ENCODE data around the gene TMEM218.
"Not testable (repeated sequence)": the region's sequence is repeated elsewhere in the genome, so short reads cannot be mapped to it uniquely, and the experiment has no call there.

TMEM218 gene

DNA sequence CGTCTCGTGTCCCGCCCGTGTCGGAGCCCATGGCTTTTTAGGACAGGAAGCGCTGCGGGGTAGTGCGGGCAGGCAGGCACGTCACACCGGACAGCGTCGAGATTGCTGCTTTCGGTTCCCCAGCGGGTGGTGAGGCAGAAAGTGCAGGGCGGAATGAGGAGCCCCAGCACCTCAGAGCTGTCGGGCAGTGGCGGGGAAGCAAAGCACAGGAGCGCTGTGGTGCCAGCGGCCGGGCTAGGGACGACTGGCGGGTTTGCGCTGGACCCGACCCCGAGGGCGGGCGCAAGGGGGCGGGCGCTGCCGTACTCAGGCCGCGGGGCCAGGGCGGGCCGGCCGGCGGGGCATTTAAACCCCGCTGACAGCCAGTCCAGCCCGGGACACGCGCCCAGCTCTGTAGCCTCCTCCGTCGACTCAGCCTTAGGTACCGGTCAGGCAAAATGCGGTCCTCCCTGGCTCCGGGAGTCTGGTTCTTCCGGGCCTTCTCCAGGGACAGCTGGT is 48.4 kb downstream of the TMEM218 start, which contains the start of gene SLC37A2:
TSS of gene SLC37A2 (plus strand) at position 375 of the 498 bp plus-strand sequence. CDS start at position 438, 63 bp downstream.
- Histone ChIP-seq H2AFZ (ENCODE audit: low read depth, low read length) (peak within 1 kb of the TSS; percentile 66), H3K4me3 (ENCODE audit: low read length) (peak within 1 kb of the TSS; percentile 46), H3K4me1 (ENCODE audit: insufficient read depth, low read length) (peaks cover 4% of the 10 kb centered on the region), H3K27me3 (ENCODE audit: insufficient read depth, low read length) (peaks cover 26% of the 10 kb centered on the region), H3K36me3 (ENCODE audit: insufficient read depth, low read length) (no peaks in the 10 kb centered on the region), H3K9me3 (ENCODE audit: low read length) (no peaks in the 10 kb centered on the region)

DNA sequence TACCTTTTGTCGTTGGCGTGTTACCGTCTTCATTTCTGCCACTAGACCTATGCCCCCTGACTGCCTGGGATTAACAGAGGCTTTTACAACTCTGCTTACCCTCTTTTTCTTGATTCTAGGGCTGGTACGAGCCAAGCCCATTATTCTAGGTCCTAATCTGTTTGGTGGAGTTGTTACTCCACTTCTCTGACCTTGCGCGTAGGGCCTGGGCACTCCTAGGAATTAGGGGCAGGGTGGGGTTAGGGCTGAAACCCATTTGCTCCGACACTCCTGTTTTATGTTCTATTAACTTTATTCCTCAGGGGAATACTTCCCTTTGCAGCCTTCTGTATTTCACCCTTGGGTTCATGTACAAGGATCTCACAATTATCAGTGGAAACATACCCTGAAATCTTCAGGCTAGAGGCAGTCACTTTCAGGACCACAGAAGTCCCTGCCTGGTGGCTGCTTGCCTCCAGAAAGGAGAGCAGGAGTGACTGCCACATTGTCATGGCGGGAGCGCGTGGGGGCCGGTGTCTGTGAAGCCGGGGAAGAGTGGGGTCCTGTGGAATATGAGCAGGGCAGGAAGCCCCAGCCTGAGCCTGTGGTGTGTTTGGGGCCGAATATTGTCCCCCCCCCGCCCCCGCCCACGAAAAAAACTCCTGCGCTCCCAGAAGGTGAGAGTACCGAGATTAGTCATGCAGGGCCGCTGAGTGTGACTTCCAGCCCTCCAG is 49.1 kb downstream of the TMEM218 start:
- Histone ChIP-seq H3K4me1 (ENCODE audit: insufficient read depth, low read length) (peaks cover 4% of the 10 kb centered on the region), H3K9me3 (ENCODE audit: low read length) (no peaks in the 10 kb centered on the region), H3K27me3 (ENCODE audit: insufficient read depth, low read length) (peaks cover 26% of the 10 kb centered on the region)

GRCh38 chr11:125061281-125061680 is 50.1 kb downstream of the TMEM218 start:
- Histone ChIP-seq H3K9me3 (ENCODE audit: low read length) (no peaks in the 10 kb centered on the region), H3K27me3 (ENCODE audit: insufficient read depth, low read length) (peaks cover 26% of the 10 kb centered on the region), H3K36me3 (ENCODE audit: insufficient read depth, low read length) (no peaks in the 10 kb centered on the region), H3K4me3 (ENCODE audit: low read length) (no peak overlapping the region), H2AFZ (ENCODE audit: low read depth, low read length) (no peak overlapping the region), H3K4me1 (ENCODE audit: insufficient read depth, low read length) (peaks cover 4% of the 10 kb centered on the region)

More for the DNA sequence above, 49.1 kb downstream of the TMEM218 start:
- Histone ChIP-seq H3K36me3 (ENCODE audit: insufficient read depth, low read length) (no peaks in the 10 kb centered on the region), H2AFZ (ENCODE audit: low read depth, low read length) (peak overlapping the region; percentile 66), H3K4me3 (ENCODE audit: low read length) (peak overlapping the region; percentile 46)

DNA sequence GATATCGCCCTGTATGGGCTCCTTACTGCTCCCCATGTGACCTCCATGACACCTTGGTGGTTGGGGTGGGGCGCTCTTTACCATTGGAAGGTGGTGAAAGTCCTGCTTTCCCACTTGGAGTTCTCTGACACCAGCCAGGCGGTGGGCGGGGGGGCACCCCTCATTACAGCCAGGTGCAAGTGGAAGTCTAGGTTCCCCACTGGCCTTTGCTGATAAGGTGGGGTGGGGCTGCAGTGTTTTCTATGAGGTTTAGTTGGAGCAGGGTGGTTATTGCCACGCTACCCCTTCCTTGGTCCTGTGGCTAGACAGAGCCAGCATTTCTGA is 53.8 kb downstream of the TMEM218 start:
- Histone ChIP-seq H3K27me3 (ENCODE audit: insufficient read depth, low read length) (peaks cover 10% of the 10 kb centered on the region), H3K36me3 (ENCODE audit: insufficient read depth, low read length) (no peaks in the 10 kb centered on the region), H3K4me3 (ENCODE audit: low read length) (no peak overlapping the region), H2AFZ (ENCODE audit: low read depth, low read length) (no peak overlapping the region), H3K4me1 (ENCODE audit: insufficient read depth, low read length) (no peaks in the 10 kb centered on the region), H3K9me3 (ENCODE audit: low read length) (no peaks in the 10 kb centered on the region)

- no peaks in the 10 kb centered on the region for H3K36me3 ChIP-seq (ENCODE audit: insufficient read depth, low read length)
- H3K4me3 ChIP-seq (ENCODE audit: low read length), result no peak overlapping the region
- H3K27me3 ChIP-seq (ENCODE audit: insufficient read depth, low read length), result peaks cover 6% of the 10 kb centered on the region
- no peak overlapping the region for H2AFZ ChIP-seq (ENCODE audit: low read depth, low read length)
- no peaks in the 10 kb centered on the region for H3K4me1 ChIP-seq (ENCODE audit: insufficient read depth, low read length)
- no peaks in the 10 kb centered on the region for H3K9me3 ChIP-seq (ENCODE audit: low read length)
Observed at GRCh38 chr11:125056931-125057692, 54.3 kb downstream of the TMEM218 start.

DNA sequence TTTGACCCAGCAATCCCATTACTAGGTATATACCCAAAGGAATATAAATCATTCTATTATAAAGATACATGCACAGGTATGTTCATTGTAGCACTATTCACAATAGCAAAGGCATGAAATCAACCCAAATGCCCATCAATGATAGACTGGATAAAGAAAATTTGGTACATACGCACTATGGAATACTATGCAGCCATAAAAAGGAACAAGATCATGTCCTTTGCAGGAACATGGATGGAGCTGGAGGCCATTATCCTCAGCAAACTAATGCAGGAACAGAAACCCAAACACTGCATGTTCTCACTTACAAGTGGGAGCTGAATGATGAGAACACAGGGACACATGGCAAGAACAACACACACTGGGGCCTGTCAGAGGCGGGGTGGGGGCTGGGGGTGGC is 55.3 kb downstream of the TMEM218 start:
- H2AFZ ChIP-seq (ENCODE audit: low read depth, low read length); H3K4me3 ChIP-seq (ENCODE audit: low read length); H3K9me3 ChIP-seq (ENCODE audit: low read length); H3K4me1 ChIP-seq (ENCODE audit: insufficient read depth, low read length); H3K36me3 ChIP-seq (ENCODE audit: insufficient read depth, low read length); H3K27me3 ChIP-seq (ENCODE audit: insufficient read depth, low read length): not testable (repeated sequence)

- H3K27me3 ChIP-seq (ENCODE audit: insufficient read depth, low read length), result no peaks in the 10 kb centered on the region
- H3K4me3 ChIP-seq (ENCODE audit: low read length), result no peak overlapping the region
- no peaks in the 10 kb centered on the region for H3K4me1 ChIP-seq (ENCODE audit: insufficient read depth, low read length)
- no peaks in the 10 kb centered on the region for H3K36me3 ChIP-seq (ENCODE audit: insufficient read depth, low read length)
- H2AFZ ChIP-seq (ENCODE audit: low read depth, low read length), result no peak overlapping the region
- no peaks in the 10 kb centered on the region for H3K9me3 ChIP-seq (ENCODE audit: low read length)
Observed at GRCh38 chr11:125055107-125055715, 56.2 kb downstream of the TMEM218 start.

- H2AFZ ChIP-seq (ENCODE audit: low read depth, low read length), result no peak overlapping the region
- H3K4me1 ChIP-seq (ENCODE audit: insufficient read depth, low read length), result no peaks in the 10 kb centered on the region
- no peaks in the 10 kb centered on the region for H3K36me3 ChIP-seq (ENCODE audit: insufficient read depth, low read length)
- no peaks in the 10 kb centered on the region for H3K9me3 ChIP-seq (ENCODE audit: low read length)
- no peaks in the 10 kb centered on the region for H3K27me3 ChIP-seq (ENCODE audit: insufficient read depth, low read length)
- H3K4me3 ChIP-seq (ENCODE audit: low read length), result no peak overlapping the region
Observed at GRCh38 chr11:125053167-125053566, 58.3 kb downstream of the TMEM218 start.

GRCh38 chr11:125052047-125052446 is 59.4 kb downstream of the TMEM218 start:
- Histone ChIP-seq H3K27me3 (ENCODE audit: insufficient read depth, low read length) (no peaks in the 10 kb centered on the region), H3K36me3 (ENCODE audit: insufficient read depth, low read length) (no peaks in the 10 kb centered on the region), H3K4me1 (ENCODE audit: insufficient read depth, low read length) (no peaks in the 10 kb centered on the region), H2AFZ (ENCODE audit: low read depth, low read length) (no peak overlapping the region), H3K4me3 (ENCODE audit: low read length) (no peak overlapping the region), H3K9me3 (ENCODE audit: low read length) (no peaks in the 10 kb centered on the region)

DNA sequence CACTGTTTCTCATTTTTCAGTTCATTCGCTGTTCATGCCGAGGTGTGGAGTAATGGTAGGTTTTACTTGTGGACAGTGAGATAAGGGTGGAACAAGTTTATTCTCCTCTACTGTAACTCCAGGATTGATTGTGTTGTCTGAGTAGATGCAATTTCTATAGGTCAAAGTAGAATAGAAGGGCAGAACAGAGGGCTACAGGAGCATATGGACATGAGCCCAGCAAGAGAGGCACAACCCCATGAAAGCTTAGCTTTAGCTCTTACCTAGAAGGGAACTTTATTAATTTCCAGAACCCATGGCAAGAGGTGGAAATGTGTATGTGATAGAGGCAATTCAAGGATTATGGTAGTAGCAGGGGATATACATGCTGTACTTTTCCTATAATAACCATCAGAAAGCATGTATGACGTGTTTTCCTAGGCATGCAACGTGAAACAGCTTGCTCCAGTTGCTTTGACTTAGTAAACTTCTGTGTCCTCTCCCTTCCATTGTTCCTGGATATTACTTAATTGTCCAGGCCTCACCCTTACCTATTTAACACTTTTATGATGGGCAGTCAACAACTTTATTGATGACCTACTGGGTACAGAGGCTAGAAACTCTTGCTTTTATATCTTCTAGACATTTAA is 62.1 kb downstream of the TMEM218 start:
- H2AFZ ChIP-seq (ENCODE audit: low read depth, low read length), result no peak overlapping the region
- H3K27me3 ChIP-seq (ENCODE audit: insufficient read depth, low read length), result no peaks in the 10 kb centered on the region
- no peaks in the 10 kb centered on the region for H3K9me3 ChIP-seq (ENCODE audit: low read length)
- H3K36me3 ChIP-seq (ENCODE audit: insufficient read depth, low read length), result no peaks in the 10 kb centered on the region
- no peak overlapping the region for H3K4me3 ChIP-seq (ENCODE audit: low read length)
- H3K4me1 ChIP-seq (ENCODE audit: insufficient read depth, low read length), result no peaks in the 10 kb centered on the region
